Measurements from ENCODE around the gene RAB5B. TPM values are rescaled to one million over a fixed set of nuclear protein-coding genes. Genes with fewer than 3 reads are reported as not detected.

Gene RAB5B
- total RNA-seq, 1 experiment from 2014 or later: 44.5 TPM

DNA sequence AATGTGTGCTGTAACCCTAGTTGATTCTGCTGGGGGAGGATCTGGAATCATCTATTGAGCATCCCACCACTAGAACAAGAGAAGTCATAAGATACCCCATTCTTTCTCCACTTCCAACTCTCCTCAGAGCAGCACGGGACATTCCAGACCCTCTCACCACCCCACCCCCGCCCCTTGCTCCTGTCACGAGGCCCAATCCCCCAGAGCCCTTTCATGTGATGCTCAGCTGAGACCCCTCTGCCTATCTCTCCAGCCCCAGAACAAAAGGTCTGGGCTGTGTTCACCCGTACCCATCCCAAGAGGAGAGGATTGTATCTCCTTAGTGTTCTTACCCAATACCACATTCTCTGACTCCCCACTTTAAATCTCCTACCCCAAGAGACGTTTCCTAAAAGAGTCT is 8.6 kb upstream of the RAB5B start:
- ChIA-PET RAD21 (ENCODE audit: low non-redundant PET in 1 of 2, low total read pairs in 2 of 2, uncharacterized antibody in 2 of 2, unreplicated experiment in 2 of 2) (no interaction called here), CTCF (no interaction called here), POLR2A (no interaction called here)
- no peaks in the 10 kb centered on the region for H3K9me3 ChIP-seq (ENCODE audit: control insufficient read depth in 1 of 2, insufficient read depth in 1 of 2, low read depth in 1 of 2, low read length in 2 of 2)
- ATAC-seq (no peak), DNase-seq (ENCODE audit: low read depth, low spot score) (no peak)
- TF ChIP-seq SIN3A (IDR thresholded peaks at IDR 0.05; ENCODE audit: low read depth): no peak
- TF ChIP-seq, protein P1, sequence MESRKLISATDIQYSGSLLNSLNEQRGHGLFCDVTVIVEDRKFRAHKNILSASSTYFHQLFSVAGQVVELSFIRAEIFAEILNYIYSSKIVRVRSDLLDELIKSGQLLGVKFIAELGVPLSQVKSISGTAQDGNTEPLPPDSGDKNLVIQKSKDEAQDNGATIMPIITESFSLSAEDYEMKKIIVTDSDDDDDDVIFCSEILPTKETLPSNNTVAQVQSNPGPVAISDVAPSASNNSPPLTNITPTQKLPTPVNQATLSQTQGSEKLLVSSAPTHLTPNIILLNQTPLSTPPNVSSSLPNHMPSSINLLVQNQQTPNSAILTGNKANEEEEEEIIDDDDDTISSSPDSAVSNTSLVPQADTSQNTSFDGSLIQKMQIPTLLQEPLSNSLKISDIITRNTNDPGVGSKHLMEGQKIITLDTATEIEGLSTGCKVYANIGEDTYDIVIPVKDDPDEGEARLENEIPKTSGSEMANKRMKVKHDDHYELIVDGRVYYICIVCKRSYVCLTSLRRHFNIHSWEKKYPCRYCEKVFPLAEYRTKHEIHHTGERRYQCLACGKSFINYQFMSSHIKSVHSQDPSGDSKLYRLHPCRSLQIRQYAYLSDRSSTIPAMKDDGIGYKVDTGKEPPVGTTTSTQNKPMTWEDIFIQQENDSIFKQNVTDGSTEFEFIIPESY (IDR thresholded peaks at IDR 0.05; ENCODE audit: extremely low read depth, insufficient replicate concordance, low read length): no peak
- TF ChIP-seq, protein P2, sequence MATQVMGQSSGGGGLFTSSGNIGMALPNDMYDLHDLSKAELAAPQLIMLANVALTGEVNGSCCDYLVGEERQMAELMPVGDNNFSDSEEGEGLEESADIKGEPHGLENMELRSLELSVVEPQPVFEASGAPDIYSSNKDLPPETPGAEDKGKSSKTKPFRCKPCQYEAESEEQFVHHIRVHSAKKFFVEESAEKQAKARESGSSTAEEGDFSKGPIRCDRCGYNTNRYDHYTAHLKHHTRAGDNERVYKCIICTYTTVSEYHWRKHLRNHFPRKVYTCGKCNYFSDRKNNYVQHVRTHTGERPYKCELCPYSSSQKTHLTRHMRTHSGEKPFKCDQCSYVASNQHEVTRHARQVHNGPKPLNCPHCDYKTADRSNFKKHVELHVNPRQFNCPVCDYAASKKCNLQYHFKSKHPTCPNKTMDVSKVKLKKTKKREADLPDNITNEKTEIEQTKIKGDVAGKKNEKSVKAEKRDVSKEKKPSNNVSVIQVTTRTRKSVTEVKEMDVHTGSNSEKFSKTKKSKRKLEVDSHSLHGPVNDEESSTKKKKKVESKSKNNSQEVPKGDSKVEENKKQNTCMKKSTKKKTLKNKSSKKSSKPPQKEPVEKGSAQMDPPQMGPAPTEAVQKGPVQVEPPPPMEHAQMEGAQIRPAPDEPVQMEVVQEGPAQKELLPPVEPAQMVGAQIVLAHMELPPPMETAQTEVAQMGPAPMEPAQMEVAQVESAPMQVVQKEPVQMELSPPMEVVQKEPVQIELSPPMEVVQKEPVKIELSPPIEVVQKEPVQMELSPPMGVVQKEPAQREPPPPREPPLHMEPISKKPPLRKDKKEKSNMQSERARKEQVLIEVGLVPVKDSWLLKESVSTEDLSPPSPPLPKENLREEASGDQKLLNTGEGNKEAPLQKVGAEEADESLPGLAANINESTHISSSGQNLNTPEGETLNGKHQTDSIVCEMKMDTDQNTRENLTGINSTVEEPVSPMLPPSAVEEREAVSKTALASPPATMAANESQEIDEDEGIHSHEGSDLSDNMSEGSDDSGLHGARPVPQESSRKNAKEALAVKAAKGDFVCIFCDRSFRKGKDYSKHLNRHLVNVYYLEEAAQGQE (IDR thresholded peaks at IDR 0.05; ENCODE audit: low read depth): no peak
- no peak for TF ChIP-seq SRF (IDR thresholded peaks at IDR 0.05; ENCODE audit: low read depth)
- no peak overlapping the region for H3K4me3 ChIP-seq (replicated peaks in 1 of 2; ENCODE audit: low read depth in 1 of 2, low read length in 2 of 2)
- H3K4me1 ChIP-seq (ENCODE audit: control insufficient read depth in 1 of 2, insufficient read depth in 2 of 2, low read length in 2 of 2): peaks cover 8 to 16% of the 10 kb centered on the region in 2 experiments
- H3K79me2 ChIP-seq (ENCODE audit: insufficient read depth, low read length): peaks cover 29% of the 10 kb centered on the region
- intact Hi-C loops (cut with micrococcal nuclease): no loop called here
- no peaks in the 10 kb centered on the region for H3K27me3 ChIP-seq (ENCODE audit: insufficient read depth, low read length)
- no peaks in the 10 kb centered on the region for H3K9me2 ChIP-seq (ENCODE audit: insufficient read depth)
- no peak overlapping the region for H3K27ac ChIP-seq (ENCODE audit: low read depth, low read length)
- no peak overlapping the region for H3K9ac ChIP-seq (ENCODE audit: low read length)
- no TSS peak for BruUV-seq (replicated peaks)
- no peak overlapping the region for H3K4me2 ChIP-seq (ENCODE audit: low read length)
- H3K36me3 ChIP-seq (ENCODE audit: control insufficient read depth in 1 of 2, insufficient read depth in 2 of 2, low read length in 2 of 2): peaks cover 16% of the 10 kb centered on the region in 2 experiments; a peak in 3 of 4 replicates
- no peak overlapping the region for H2AFZ ChIP-seq (ENCODE audit: low read depth, low read length, poor library complexity, severe bottlenecking)
- no peaks in the 10 kb centered on the region for H4K20me1 ChIP-seq (ENCODE audit: insufficient read depth)
